Measurements from ENCODE around the gene ZNF169. TPM values are rescaled to one million over a fixed set of nuclear protein-coding genes. Genes with fewer than 3 reads are reported as not detected.

The ZNF169 gene
- total and polyA plus RNA-seq, 2 experiments from 2014 or later = 3.1 to 7.9 TPM

DNA sequence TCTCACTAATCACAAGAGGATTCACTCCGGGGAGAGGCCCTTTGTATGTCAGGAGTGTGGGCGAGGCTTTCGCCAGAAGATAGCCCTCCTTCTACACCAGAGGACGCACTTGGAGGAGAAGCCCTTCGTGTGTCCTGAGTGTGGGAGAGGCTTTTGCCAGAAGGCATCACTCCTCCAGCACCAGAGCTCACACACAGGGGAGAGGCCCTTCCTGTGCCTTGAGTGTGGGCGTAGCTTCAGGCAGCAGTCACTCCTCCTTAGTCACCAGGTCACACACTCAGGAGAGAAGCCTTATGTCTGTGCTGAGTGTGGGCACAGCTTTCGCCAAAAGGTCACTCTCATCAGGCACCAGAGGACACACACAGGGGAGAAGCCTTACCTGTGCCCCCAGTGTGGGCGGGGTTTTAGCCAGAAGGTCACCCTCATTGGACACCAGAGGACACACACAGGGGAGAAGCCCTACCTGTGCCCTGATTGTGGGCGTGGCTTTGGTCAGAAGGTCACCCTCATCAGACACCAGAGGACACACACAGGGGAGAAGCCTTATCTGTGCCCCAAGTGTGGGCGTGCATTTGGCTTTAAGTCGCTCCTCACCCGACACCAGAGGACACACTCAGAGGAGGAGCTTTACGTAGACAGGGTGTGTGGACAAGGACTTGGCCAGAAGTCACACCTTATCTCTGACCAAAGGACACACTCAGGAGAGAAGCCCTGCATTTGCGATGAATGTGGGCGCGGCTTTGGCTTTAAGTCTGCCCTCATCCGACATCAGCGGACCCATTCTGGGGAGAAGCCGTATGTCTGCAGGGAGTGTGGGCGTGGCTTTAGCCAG is 41.6 kb downstream of the ZNF169 start (continued):
- no peak for TF ChIP-seq REST (IDR thresholded peaks at IDR 0.05; ENCODE audit: unreplicated experiment)
- TF ChIP-seq CREB1 (CRISPR knock-in tag; IDR thresholded peaks at IDR 0.05; ENCODE audit: low read depth) = no peak
- no peak for TF ChIP-seq STAT1 (IDR thresholded peaks at IDR 0.05; ENCODE audit: unreplicated experiment)
- no peak for TF ChIP-seq CTCF (conservative IDR thresholded peaks at IDR 0.05; ENCODE audit: low read depth in 2 of 2)
- no peak for TF ChIP-seq NANOG (IDR thresholded peaks at IDR 0.05; ENCODE audit: borderline replicate concordance)
- TF ChIP-seq ETS1 (IDR thresholded peaks at IDR 0.05) = no peak
- TF ChIP-seq JUNB (IDR thresholded peaks at IDR 0.05; ENCODE audit: unreplicated experiment) = no peak
- no peak for TF ChIP-seq EZH2 (IDR thresholded peaks at IDR 0.05; ENCODE audit: low read depth, unreplicated experiment)
- no peak for TF ChIP-seq ZNF331 (CRISPR knock-in tag; IDR thresholded peaks at IDR 0.05; ENCODE audit: low read depth)
- no peak for TF ChIP-seq EZH2phosphoT487 (IDR thresholded peaks at IDR 0.05; ENCODE audit: unreplicated experiment)

DNA sequence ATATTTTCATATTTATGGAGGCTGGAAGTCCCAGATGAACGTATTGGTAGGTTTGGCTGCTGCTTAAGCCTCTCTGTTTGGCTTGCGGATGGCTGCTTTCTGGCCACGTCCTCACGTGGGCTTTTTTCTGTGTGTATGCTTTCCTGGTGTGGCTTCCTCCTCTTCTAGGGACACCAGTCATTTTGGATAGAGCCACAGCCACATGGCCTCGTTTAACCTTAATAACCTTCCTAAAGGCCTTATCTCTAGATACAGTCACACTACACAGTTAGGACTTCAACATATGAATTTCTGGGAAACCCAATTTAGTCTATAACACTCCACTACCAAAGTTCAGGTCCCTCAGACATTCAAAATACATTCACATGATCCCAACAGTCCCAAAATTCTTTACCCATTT is 42.5 kb downstream of the ZNF169 start:
- H3K79me2 ChIP-seq (replicated peaks; ENCODE audit: insufficient read depth) = no peaks in the 10 kb centered on the region
- H3K4me1 ChIP-seq (ENCODE audit: insufficient read depth) = no peaks in the 10 kb centered on the region
- Mint-ChIP-seq H3K4me1 (peaks cover 3% of the 10 kb centered on the region; the same call in 1 of the 3 replicates), H3K9me3 (no peaks in the 10 kb centered on the region), H3K27ac (no peak overlapping the region), H3K36me3 (ENCODE audit: low read depth) (peaks cover 10% of the 10 kb centered on the region), H3K27me3 (ENCODE audit: insufficient read depth, low read depth, poor library complexity) (no peaks in the 10 kb centered on the region), H3K4me3 (no peak overlapping the region)
- no peaks in the 10 kb centered on the region for H3K27me3 ChIP-seq (ENCODE audit: insufficient read depth)
- H3K36me3 ChIP-seq (ENCODE audit: insufficient read depth) = no peaks in the 10 kb centered on the region
- H4K20me1 ChIP-seq (replicated peaks; ENCODE audit: insufficient read depth) = no peaks in the 10 kb centered on the region
- no peak overlapping the region for H2AFZ ChIP-seq
- no peak overlapping the region for H3K4me2 ChIP-seq
- no peaks in the 10 kb centered on the region for H3F3A ChIP-seq (replicated peaks; ENCODE audit: low read depth)
- DNase-seq (ENCODE audit: low spot score) (no peak), ATAC-seq (no peak)
- TF ChIP-seq, protein P1, sequence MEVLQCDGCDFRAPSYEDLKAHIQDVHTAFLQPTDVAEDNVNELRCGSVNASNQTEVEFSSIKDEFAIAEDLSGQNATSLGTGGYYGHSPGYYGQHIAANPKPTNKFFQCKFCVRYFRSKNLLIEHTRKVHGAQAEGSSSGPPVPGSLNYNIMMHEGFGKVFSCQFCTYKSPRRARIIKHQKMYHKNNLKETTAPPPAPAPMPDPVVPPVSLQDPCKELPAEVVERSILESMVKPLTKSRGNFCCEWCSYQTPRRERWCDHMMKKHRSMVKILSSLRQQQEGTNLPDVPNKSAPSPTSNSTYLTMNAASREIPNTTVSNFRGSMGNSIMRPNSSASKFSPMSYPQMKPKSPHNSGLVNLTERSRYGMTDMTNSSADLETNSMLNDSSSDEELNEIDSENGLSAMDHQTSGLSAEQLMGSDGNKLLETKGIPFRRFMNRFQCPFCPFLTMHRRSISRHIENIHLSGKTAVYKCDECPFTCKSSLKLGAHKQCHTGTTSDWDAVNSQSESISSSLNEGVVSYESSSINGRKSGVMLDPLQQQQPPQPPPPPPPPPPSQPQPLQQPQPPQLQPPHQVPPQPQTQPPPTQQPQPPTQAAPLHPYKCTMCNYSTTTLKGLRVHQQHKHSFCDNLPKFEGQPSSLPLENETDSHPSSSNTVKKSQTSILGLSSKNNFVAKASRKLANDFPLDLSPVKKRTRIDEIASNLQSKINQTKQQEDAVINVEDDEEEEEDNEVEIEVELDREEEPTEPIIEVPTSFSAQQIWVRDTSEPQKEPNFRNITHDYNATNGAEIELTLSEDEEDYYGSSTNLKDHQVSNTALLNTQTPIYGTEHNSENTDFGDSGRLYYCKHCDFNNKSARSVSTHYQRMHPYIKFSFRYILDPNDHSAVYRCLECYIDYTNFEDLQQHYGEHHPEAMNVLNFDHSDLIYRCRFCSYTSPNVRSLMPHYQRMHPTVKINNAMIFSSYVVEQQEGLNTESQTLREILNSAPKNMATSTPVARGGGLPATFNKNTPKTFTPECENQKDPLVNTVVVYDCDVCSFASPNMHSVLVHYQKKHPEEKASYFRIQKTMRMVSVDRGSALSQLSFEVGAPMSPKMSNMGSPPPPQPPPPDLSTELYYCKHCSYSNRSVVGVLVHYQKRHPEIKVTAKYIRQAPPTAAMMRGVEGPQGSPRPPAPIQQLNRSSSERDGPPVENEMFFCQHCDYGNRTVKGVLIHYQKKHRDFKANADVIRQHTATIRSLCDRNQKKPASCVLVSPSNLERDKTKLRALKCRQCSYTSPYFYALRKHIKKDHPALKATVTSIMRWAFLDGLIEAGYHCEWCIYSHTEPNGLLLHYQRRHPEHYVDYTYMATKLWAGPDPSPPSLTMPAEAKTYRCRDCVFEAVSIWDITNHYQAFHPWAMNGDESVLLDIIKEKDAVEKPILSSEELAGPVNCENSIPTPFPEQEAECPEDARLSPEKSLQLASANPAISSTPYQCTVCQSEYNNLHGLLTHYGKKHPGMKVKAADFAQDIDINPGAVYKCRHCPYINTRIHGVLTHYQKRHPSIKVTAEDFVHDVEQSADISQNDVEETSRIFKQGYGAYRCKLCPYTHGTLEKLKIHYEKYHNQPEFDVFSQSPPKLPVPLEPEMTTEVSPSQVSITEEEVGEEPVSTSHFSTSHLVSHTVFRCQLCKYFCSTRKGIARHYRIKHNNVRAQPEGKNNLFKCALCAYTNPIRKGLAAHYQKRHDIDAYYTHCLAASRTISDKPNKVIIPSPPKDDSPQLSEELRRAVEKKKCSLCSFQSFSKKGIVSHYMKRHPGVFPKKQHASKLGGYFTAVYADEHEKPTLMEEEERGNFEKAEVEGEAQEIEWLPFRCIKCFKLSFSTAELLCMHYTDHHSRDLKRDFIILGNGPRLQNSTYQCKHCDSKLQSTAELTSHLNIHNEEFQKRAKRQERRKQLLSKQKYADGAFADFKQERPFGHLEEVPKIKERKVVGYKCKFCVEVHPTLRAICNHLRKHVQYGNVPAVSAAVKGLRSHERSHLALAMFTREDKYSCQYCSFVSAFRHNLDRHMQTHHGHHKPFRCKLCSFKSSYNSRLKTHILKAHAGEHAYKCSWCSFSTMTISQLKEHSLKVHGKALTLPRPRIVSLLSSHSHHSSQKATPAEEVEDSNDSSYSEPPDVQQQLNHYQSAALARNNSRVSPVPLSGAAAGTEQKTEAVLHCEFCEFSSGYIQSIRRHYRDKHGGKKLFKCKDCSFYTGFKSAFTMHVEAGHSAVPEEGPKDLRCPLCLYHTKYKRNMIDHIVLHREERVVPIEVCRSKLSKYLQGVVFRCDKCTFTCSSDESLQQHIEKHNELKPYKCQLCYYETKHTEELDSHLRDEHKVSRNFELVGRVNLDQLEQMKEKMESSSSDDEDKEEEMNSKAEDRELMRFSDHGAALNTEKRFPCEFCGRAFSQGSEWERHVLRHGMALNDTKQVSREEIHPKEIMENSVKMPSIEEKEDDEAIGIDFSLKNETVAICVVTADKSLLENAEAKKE (CRISPR knock-in tag; IDR thresholded peaks at IDR 0.05) = no peak
- TF ChIP-seq EZH2phosphoT487 (IDR thresholded peaks at IDR 0.05; ENCODE audit: unreplicated experiment) (no peak), NANOG (IDR thresholded peaks at IDR 0.05; ENCODE audit: borderline replicate concordance) (no peak), ZNF114 (CRISPR knock-in tag; IDR thresholded peaks at IDR 0.05) (no peak)
- H3K4me3 ChIP-seq = no peak overlapping the region
- peaks cover 7% of the 10 kb centered on the region; the same call in 1 of the 2 replicates for H3K9me2 ChIP-seq (ENCODE audit: insufficient read depth)
- no peak overlapping the region for H3K27ac ChIP-seq (ENCODE audit: low read depth)
